ENCODE results near the gene TRAPPC14. TPM values are rescaled to one million over a fixed set of nuclear protein-coding genes. Genes with fewer than 3 reads are reported as not detected.

TRAPPC14 gene
- total RNA-seq, 3 donors from 2014 or later, result 3.4 to 16.1 (median 12.6) TPM

DNA sequence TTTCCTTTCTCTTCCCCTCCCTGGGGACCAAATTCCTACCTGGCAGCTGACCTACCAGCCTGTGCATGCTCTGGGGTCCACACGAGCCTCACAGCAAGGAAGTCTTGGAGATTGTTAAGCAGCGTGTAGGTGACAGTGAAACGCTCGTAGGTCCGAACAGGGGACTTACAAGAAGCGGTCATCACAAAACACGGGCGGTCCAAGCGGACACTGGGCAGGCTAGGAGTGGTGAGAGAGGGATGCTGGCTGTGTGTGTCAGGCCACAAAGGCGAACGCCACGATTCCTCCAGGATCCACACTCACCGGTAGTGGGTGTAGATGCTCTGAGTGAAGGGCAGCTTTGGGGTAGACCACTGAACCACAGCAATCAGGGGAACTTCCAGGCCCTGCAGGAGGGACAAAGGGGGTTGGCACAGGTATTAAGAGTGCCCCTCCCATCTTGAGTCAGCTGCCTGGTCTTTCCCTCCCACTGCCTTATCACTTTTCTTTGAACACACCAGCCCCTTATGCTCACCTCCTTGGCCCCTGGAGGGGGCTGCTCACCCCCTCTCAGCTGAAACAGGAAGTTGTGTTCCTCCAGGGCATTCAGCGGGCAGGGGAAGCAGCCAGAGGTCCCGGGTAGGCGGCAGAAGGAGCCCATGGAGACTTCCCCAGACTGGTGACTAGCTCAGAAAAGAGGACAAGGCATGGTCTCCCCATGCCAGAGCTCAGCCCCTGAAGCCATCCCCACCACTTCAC is 2.0 kb downstream of the TRAPPC14 start:
- TF ChIP-seq POLR2AphosphoS5 (IDR thresholded peaks at IDR 0.05) (no peak), POLR2A (IDR thresholded peaks at IDR 0.05) (no peak)
- TF ChIP-seq, protein P1, sequence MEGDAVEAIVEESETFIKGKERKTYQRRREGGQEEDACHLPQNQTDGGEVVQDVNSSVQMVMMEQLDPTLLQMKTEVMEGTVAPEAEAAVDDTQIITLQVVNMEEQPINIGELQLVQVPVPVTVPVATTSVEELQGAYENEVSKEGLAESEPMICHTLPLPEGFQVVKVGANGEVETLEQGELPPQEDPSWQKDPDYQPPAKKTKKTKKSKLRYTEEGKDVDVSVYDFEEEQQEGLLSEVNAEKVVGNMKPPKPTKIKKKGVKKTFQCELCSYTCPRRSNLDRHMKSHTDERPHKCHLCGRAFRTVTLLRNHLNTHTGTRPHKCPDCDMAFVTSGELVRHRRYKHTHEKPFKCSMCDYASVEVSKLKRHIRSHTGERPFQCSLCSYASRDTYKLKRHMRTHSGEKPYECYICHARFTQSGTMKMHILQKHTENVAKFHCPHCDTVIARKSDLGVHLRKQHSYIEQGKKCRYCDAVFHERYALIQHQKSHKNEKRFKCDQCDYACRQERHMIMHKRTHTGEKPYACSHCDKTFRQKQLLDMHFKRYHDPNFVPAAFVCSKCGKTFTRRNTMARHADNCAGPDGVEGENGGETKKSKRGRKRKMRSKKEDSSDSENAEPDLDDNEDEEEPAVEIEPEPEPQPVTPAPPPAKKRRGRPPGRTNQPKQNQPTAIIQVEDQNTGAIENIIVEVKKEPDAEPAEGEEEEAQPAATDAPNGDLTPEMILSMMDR (IDR thresholded peaks at IDR 0.05), result no peak
- Histone ChIP-seq H3K4me1 (peaks cover 6 to 12% of the 10 kb centered on the region in 2 donors), H3K27ac (peak overlapping the region; percentile 76 to 86), H3K36me3 (no peaks in the 10 kb centered on the region), H3K4me3 (no peak overlapping the region), H3K9me3 (no peaks in the 10 kb centered on the region), H3K27me3 (no peaks in the 10 kb centered on the region)
- intact Hi-C loops (cut with DNase I; ENCODE audit: low total_unique reads), result no loop called here
- DNase-seq (ENCODE audit: low spot score in 2 of 2), result no peak

DNA sequence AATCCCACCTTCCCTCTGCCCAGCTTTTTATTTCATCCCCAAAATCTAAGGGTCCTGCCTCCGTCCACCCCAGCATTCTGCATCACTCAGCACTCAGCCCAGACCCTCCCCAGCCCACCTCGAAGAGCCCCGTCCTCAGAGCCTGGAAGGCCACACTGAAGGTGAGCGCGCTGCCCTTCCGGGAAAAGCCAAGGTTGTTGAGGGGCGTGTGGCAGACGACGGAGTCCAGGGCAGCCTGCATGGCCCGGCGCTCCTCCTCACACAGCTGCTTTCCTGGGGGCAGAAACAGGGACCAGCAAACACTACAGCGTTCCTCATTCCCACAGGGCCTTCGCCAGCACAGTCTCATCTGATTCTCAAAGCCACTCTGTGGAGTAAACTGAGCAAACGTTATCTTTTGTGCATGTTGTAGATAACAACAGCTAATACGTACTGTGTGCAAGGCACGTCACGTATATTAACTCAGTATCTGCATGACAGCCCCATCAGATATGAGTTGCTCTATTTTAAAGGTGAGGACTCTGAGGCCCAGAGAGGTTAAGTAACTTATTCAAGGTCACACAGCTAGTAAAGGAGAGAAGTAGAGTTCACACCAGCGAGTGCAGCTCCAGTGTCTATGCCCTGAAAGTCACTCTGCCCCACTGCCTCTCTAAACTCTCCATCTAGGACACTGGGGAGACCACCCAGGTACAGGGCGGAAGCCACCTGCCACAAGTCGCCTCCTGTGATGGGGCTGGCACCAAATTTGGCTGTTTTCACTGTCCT is 2.8 kb downstream of the TRAPPC14 start:
- peaks cover 6 to 12% of the 10 kb centered on the region in 2 donors for H3K4me1 ChIP-seq
- H3K36me3 ChIP-seq, result no peaks in the 10 kb centered on the region
- intact Hi-C loops (cut with DNase I; ENCODE audit: low total_unique reads), result no loop called here
- no peak for TF ChIP-seq POLR2AphosphoS5 (IDR thresholded peaks at IDR 0.05)
- no peak for TF ChIP-seq POLR2A (IDR thresholded peaks at IDR 0.05)
- TF ChIP-seq, protein P1 (IDR thresholded peaks at IDR 0.05), result no peak
- DNase-seq (ENCODE audit: low spot score in 2 of 2), result no peak
- H3K4me3 ChIP-seq, result no peak overlapping the region
- H3K27ac ChIP-seq, result no peak overlapping the region
- H3K27me3 ChIP-seq, result no peaks in the 10 kb centered on the region
- H3K9me3 ChIP-seq, result no peaks in the 10 kb centered on the region

DNA sequence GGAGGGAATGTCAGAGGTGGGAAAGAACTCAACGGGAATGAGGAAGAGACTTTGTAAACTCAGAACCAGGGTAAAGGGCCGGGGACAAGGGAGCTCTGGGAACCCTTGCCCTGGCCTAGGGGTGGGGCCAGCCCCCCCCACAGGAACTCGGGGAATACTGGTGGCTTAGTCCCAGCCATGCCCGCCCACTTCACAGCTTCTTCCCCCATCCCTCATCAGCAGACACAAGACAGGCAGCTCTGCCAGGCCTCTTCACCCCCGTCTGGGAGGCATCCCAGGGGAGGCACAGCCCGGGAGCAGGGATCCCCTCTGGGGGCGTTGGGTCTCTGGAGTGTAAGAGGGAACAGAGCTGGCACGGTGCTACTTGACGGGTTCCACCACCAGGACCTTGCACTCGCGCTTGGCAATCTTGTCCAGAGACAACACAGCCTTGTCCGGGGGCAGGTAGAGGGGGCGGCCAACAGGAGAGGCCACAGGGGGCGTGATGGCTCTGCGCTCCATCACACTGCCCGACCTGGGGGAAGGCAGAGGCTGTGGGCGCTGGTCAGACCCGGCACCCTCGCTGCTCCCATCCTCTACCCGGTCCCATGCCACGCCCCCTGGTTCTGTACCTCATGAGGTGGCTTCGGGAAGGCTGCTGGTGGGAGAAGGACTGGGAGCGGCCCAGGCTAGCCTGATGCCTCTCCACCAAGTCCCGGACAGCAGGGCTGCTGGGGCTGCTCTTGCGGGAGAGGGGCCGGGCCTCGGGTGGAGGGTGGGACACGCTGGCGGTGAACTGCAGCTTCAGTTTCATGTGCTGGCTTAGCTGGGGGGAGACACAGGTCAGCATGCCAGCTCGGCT is 3.7 kb downstream of the TRAPPC14 start:
- Histone ChIP-seq H3K36me3 (no peaks in the 10 kb centered on the region), H3K9me3 (no peaks in the 10 kb centered on the region), H3K27me3 (no peaks in the 10 kb centered on the region), H3K27ac (peak overlapping the region; percentile 25), H3K4me3 (no peak overlapping the region), H3K4me1 (peaks cover 9 to 13% of the 10 kb centered on the region in 2 donors)
- intact Hi-C loops (cut with DNase I; ENCODE audit: low total_unique reads), result no loop called here
- no peak for DNase-seq (ENCODE audit: low spot score in 2 of 2)
- TF ChIP-seq POLR2AphosphoS5 (IDR thresholded peaks at IDR 0.05), result no peak

DNA sequence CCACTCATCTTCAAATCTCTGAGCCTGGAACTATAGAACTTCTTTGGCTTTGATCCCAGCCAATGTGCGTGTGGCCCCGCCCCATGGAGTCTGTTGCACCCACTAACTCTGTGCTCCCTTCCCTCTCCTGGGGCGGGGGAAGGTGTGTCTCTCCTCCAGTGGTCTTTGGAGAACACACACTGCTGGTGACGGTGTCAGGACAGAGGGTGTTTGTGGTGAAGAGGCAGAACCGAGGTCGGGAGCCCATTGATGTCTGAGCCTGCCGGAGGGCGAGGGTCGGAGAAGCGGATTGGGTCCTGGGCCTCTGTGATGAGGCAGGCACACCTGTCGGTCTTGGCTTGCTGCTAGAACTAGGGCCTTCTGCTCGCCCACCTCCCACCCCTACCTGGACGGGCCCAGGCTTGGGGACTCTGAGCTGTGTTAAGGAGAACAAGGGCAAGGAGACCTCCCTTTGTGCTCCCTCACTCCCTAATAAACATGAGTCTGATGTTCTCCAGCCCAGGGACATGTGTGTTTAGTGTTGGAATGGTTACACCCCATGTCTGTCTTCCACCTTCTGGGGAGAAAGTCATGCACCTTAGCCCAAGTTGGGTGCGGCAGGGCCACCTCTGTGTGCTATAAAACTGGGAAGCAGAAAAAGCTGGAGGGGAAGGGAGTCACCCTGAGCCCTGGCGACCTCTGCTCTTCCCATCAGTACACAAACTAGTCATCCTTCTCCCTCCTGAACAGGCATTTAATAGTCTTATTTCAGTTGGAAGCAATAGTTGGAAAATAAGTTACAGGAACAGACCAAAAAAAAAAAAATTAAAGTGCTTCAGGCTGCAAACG is 4.6 kb downstream of the TRAPPC14 start:
- H3K27me3 ChIP-seq, result no peaks in the 10 kb centered on the region
- H3K9me3 ChIP-seq, result no peaks in the 10 kb centered on the region
- H3K36me3 ChIP-seq, result no peaks in the 10 kb centered on the region
- no peak overlapping the region for H3K4me3 ChIP-seq
- H3K4me1 ChIP-seq, result peaks cover 13 to 16% of the 10 kb centered on the region in 2 donors
- no peak for DNase-seq (ENCODE audit: low spot score in 2 of 2)
- no peak for TF ChIP-seq POLR2AphosphoS5 (IDR thresholded peaks at IDR 0.05)
- no peak for TF ChIP-seq POLR2A (IDR thresholded peaks at IDR 0.05)
- TF ChIP-seq, protein P1 (IDR thresholded peaks at IDR 0.05), result no peak
- intact Hi-C loops (cut with DNase I; ENCODE audit: low total_unique reads), result no loop called here
- H3K27ac ChIP-seq, result peak overlapping the region in 1 of 2 donors; percentile 25

Measured in breast epithelium (tissue), 4 donors.